Gastrocnemius medialis (tissue), 4 donors: ENCODE measurements around the gene PSMG2. TPM values are rescaled to one million over a fixed set of nuclear protein-coding genes. Genes with fewer than 3 reads are reported as not detected.

Source experiments
- ATAC-seq, 2 donors: fragments of 150-250 bp; one replicate each; pipeline ENCODE4 v1.9.1; 2016
- DNase-seq, 2 donors: peaks; one replicate each; pipeline ENCODE4 v3.0.0-alpha.2; 2019
- H3K27ac ChIP-seq, 4 donors: fragments of 200-600 bp; sonication (generic); 1 replicate in 1 of 4; 2 replicates in 3 of 4; pipeline ENCODE4 v1.5.1; 2016 to 2018; ENCODE audit warnings: mild to moderate bottlenecking in 2 of 4, moderate library complexity in 1 of 4
- H3K27me3 ChIP-seq, 3 donors: fragments of 200-600 bp; sonication (generic) in 2 of 3; 1 replicate in 1 of 3; 2 replicates in 2 of 3; pipeline versions ENCODE4 v1.5.1 to v1.6.0; 2016 to 2019; ENCODE audit warnings: mild to moderate bottlenecking in 1 of 3, moderate library complexity in 1 of 3
- H3K36me3 ChIP-seq, 2 donors: fragments of 200-600 bp; sonication (generic) in 1 of 2; one replicate each; pipeline ENCODE4 v1.5.1; 2017 to 2018
- H3K4me1 ChIP-seq, 2 donors: fragments of 200-600 bp; sonication (generic) in 1 of 2; one replicate each; pipeline ENCODE4 v1.5.1; 2016 to 2017; ENCODE audit warnings: mild to moderate bottlenecking in 2 of 2
- H3K4me3 ChIP-seq, 4 donors: fragments of 200-600 bp; sonication (generic) in 3 of 4; 1 replicate in 1 of 4; 2 replicates in 3 of 4; pipeline ENCODE4 v1.5.1; 2016 to 2019; ENCODE audit warnings: mild to moderate bottlenecking in 2 of 4
- H3K9me3 ChIP-seq, 3 donors: fragments of 200-600 bp; sonication (generic) in 2 of 3; 1 replicate in 1 of 3; 2 replicates in 2 of 3; pipeline ENCODE4 v1.5.1; 2016 to 2019
- CTCF ChIP-seq, 5 experiments: fragments of 450-650 bp in 3 of 5; fragments of 200-600 bp in 2 of 5; sonication (generic) in 2 of 5; IDR thresholded peaks in 4 of 5; conservative IDR thresholded peaks in 1 of 5; 1 replicate in 4 of 5; 2 replicates in 1 of 5; pipeline ENCODE4 v1.5.1; 2016 to 2019; ENCODE audit warnings: antibody characterized with exemption in 5 of 5, mild to moderate bottlenecking in 3 of 5, moderate library complexity in 3 of 5
- POLR2A ChIP-seq, 2 donors: fragments of 450-650 bp; IDR thresholded peaks; one replicate each; pipeline ENCODE4 v1.6.1; 2017; ENCODE audit warnings: antibody characterized with exemption in 2 of 2, mild to moderate bottlenecking in 2 of 2, moderate library complexity in 2 of 2
- in situ Hi-C, 4 donors: fragments of 200-750 bp; cut with MboI; loops; one replicate each; pipeline versions ENCODE4 v1.15.0 to v1.8.0; 2017; ENCODE audit warnings: low sequenced_read_pairs in 4 of 4
- intact Hi-C: fragments of 100-400 bp; cut with DNase I; formaldehyde crosslinking; loops from one replicate; pipeline ENCODE4 v1.15.1; 2023; ENCODE audit warnings: low total_unique reads
- total RNA-seq, 4 donors: library from RNA; depleted of rRNA; stranded (reverse); fragments of >200 nt; gene quantifications; one replicate each; pipeline versions ENCODE4 v1.1.0 to v1.2.3, GENCODE V29; 2016

Gene PSMG2
- total RNA-seq, 4 donors from 2014 or later, result 49.6 to 94.2 (median 63.4) TPM

GRCh38 chr18:12657684-12658425 is 45.0 kb upstream of the PSMG2 start, which contains the start of gene SPIRE1:
TSS of gene SPIRE1 (minus strand) at chr18:12658107. CDS start at chr18:12657866, 241 bp downstream.
- H3K4me1 ChIP-seq, result peaks cover 1 to 18% of the 10 kb centered on the region in 2 donors

GRCh38 chr18:12658426-12659138 is 44.3 kb upstream of the PSMG2 start:
- Histone ChIP-seq H3K9me3 (no peaks in the 10 kb centered on the region), H3K4me1 (peaks cover 0 to 11% of the 10 kb centered on the region in 2 donors), H3K27ac (peak overlapping the region; percentile 88 to 99 (median 94)), H3K27me3 (no peaks in the 10 kb centered on the region), H3K4me3 (peak overlapping the region; percentile 72 to 96 (median 80)), H3K36me3 (no peaks in the 10 kb centered on the region)
- intact Hi-C loops (loop anchor here (1.0 to 5.0 kb wide), 7 partner anchors 118 to 386 kb away; partner anchors contain the start of genes AFG3L2, PRELID3A, PTPN2 and SEH1L), in situ Hi-C loops (no loop called here)
- DNase-seq (peak; percentile 12 to 30), ATAC-seq (peak; percentile 7 to 20)
- TF ChIP-seq CTCF (IDR thresholded peaks at IDR 0.05 in 4 of 5, conservative IDR thresholded peaks at IDR 0.05 in 1 of 5) (peak in 1 of 5 experiments; percentile 6), POLR2A (IDR thresholded peaks at IDR 0.05) (no peak)

More at GRCh38 chr18:12657684-12658425, 45.0 kb upstream of the PSMG2 start, which contains the start of gene SPIRE1:
- H3K4me3 ChIP-seq, result peak within 1 kb of the TSS; percentile 72 to 96 (median 80)
- H3K9me3 ChIP-seq, result no peaks in the 10 kb centered on the region
- intact Hi-C loops, result loop anchor here (1.0 to 5.0 kb wide), 7 partner anchors 117 to 386 kb away; partner anchors contain the start of genes AFG3L2, PRELID3A, PTPN2 and SEH1L
- DNase-seq (peak; percentile 67 to 75), ATAC-seq (peak; percentile 81 to 88)
- no peaks in the 10 kb centered on the region for H3K27me3 ChIP-seq
- H3K27ac ChIP-seq, result peak within 1 kb of the TSS; percentile 88 to 99 (median 94)
- TF ChIP-seq CTCF (IDR thresholded peaks at IDR 0.05 in 4 of 5, conservative IDR thresholded peaks at IDR 0.05 in 1 of 5) (peak in 1 of 5 experiments; percentile 25), POLR2A (IDR thresholded peaks at IDR 0.05) (peak; percentile 79 to 84)
- in situ Hi-C loops, result no loop called here
- H3K36me3 ChIP-seq, result no peaks in the 10 kb centered on the region

GRCh38 chr18:12659904-12660605 is 42.8 kb upstream of the PSMG2 start:
- no peak overlapping the region for H3K4me3 ChIP-seq
- ATAC-seq (no peak), DNase-seq (no peak)
- H3K27ac ChIP-seq, result no peak overlapping the region
- no peaks in the 10 kb centered on the region for H3K9me3 ChIP-seq
- in situ Hi-C loops, result loop anchor here (5.0 to 10.0 kb wide), 3 partner anchors 268 to 275 kb away; no protein-coding TSS in a partner anchor
- H3K4me1 ChIP-seq, result peaks cover 0 to 11% of the 10 kb centered on the region in 2 donors
- no peaks in the 10 kb centered on the region for H3K36me3 ChIP-seq
- intact Hi-C loops, result loop anchor here (2.0 to 5.0 kb wide), 5 partner anchors 119 to 388 kb away; partner anchors contain the start of genes AFG3L2, PTPN2 and SEH1L
- TF ChIP-seq CTCF (IDR thresholded peaks at IDR 0.05 in 4 of 5, conservative IDR thresholded peaks at IDR 0.05 in 1 of 5) (peak; percentile 76 to 90 (median 89)), POLR2A (IDR thresholded peaks at IDR 0.05) (no peak)
- H3K27me3 ChIP-seq, result no peaks in the 10 kb centered on the region

GRCh38 chr18:12668041-12668440 is 34.8 kb upstream of the PSMG2 start:
- intact Hi-C loops, result no loop called here
- ATAC-seq, result no peak
- in situ Hi-C loops, result loop anchor here in 1 of 4 donors (10.0 kb wide), 1 partner anchor 283 kb away; no protein-coding TSS in a partner anchor
- no peak for DNase-seq
- Histone ChIP-seq H3K27ac (no peak overlapping the region), H3K36me3 (peaks cover 0 to 4% of the 10 kb centered on the region in 2 donors), H3K27me3 (no peaks in the 10 kb centered on the region), H3K4me3 (no peak overlapping the region), H3K9me3 (no peaks in the 10 kb centered on the region), H3K4me1 (no peaks in the 10 kb centered on the region)
- no peak for TF ChIP-seq POLR2A (IDR thresholded peaks at IDR 0.05)
- TF ChIP-seq CTCF (IDR thresholded peaks at IDR 0.05 in 4 of 5, conservative IDR thresholded peaks at IDR 0.05 in 1 of 5), result no peak
